ENCODE measurements around the gene LRP5. TPM values are rescaled to one million over a fixed set of nuclear protein-coding genes. Genes with fewer than 3 reads are reported as not detected.

LRP5 gene
- total and polyA plus RNA-seq, 9 of the 15 experiments (the other 6 are each of a cell fraction or from before 2014, with no cell fraction given): 0.48 to 44.2 (median 13.5) TPM

DNA sequence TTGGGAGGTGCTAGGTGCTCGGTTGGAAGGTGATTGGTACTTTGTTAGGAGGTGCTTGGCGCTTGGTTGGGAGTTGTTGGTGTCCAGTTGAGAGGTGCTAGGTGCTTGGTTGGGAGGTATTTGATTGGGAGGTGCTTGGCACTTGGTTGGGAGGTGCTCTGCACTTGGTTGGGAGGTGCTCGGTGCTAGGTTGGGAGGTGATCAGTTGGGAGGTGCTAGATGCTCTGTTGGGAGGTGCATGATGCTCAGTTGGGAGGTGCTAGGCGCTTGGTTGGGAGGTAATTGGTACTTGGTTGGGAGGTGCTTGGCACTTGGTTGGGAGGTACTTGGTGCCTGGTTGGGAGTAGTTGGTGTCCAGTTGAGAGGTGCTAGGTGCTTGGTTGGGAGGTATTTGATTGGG is 40.2 kb downstream of the LRP5 start (continued):
- TF ChIP-seq TARDBP (IDR thresholded peaks at IDR 0.05) (no peak), ZNF23 (CRISPR knock-in tag; IDR thresholded peaks at IDR 0.05) (no peak), NCOA2 (IDR thresholded peaks at IDR 0.05; ENCODE audit: partially characterized antibody in 2 of 2) (no peak)

- CTCF ChIA-PET (ENCODE audit: low intra/inter-chr PET ratio): no interaction called here
- intact Hi-C loops (cut with micrococcal nuclease) (no loop called here), in situ Hi-C loops (cut with MboI) (no loop called here)
- H3K4me1 ChIP-seq (replicated peaks in 1 of 2; ENCODE audit: control insufficient read depth in 2 of 2, insufficient read depth in 2 of 2, low read length in 2 of 2): peaks cover 0 to 21% of the 10 kb centered on the region in 2 experiments; a peak in 1 of 5 replicates
- DNase-seq (ENCODE audit: extremely low read depth in 1 of 4, low spot score in 3 of 4): no peak
- H4K20me1 ChIP-seq (replicated peaks; ENCODE audit: control insufficient read depth, insufficient read depth, low read length): no peaks in the 10 kb centered on the region; the same call in 1 of the 2 replicates
- H3K27ac ChIP-seq (ENCODE audit: extremely low read depth, low read depth, low read length): no peak overlapping the region
- POLR2A ChIA-PET: no interaction called here
- H3K4me3 ChIP-seq: no peak overlapping the region
- H3K9me3 ChIP-seq (replicated peaks; ENCODE audit: control insufficient read depth, insufficient read depth, low read depth, low read length): no peaks in the 10 kb centered on the region
- peaks cover 4% of the 10 kb centered on the region for H3K9me1 ChIP-seq (ENCODE audit: control insufficient read depth, insufficient read depth, low read length)
- FAIRE-seq: no peak
- H3K4me2 ChIP-seq (ENCODE audit: insufficient read depth, low read length): no peak overlapping the region
- BruUV-seq (replicated peaks): no TSS peak
- H3K9ac ChIP-seq (ENCODE audit: insufficient read depth in 1 of 2, low read depth in 2 of 2, low read length in 2 of 2): no peak overlapping the region
- H3K36me3 ChIP-seq (ENCODE audit: control insufficient read depth, insufficient read depth, low read length): peaks cover 42% of the 10 kb centered on the region; the same call in 2 of the 3 replicates
- no peak overlapping the region for H2AFZ ChIP-seq (ENCODE audit: low read depth, low read length)
- H3K79me2 ChIP-seq (ENCODE audit: control insufficient read depth, insufficient read depth, low read length): no peaks in the 10 kb centered on the region
- TF ChIP-seq JUND (IDR thresholded peaks at IDR 0.05; ENCODE audit: borderline replicate concordance, low read depth, low read length) (no peak), JUND (tag; IDR thresholded peaks at IDR 0.05; ENCODE audit: borderline replicate concordance, low read depth, low read length) (no peak), GATA2 (CRISPR knock-in tag; IDR thresholded peaks at IDR 0.05) (no peak), ZNF354B (CRISPR knock-in tag; IDR thresholded peaks at IDR 0.05) (no peak), ZNF23 (CRISPR knock-in tag; IDR thresholded peaks at IDR 0.05) (no peak), TARDBP (IDR thresholded peaks at IDR 0.05) (no peak), KLF1 (tag; IDR thresholded peaks at IDR 0.05) (no peak)
- H3K27me3 ChIP-seq (ENCODE audit: control insufficient read depth in 2 of 2, insufficient read depth in 2 of 2, low read length in 2 of 2): no peaks in the 10 kb centered on the region
- no peak for ATAC-seq
- WGBS (ENCODE audit: insufficient coverage, low coverage, missing lambda C conversion rate): 85% methylated on average over 6 of the region's 7 CpGs
Measured at GRCh38 chr11:68353118-68353517, 40.7 kb downstream of the LRP5 start.

Data from K562 (cell line).